ENCODE results near the gene MT2A.

DNA sequence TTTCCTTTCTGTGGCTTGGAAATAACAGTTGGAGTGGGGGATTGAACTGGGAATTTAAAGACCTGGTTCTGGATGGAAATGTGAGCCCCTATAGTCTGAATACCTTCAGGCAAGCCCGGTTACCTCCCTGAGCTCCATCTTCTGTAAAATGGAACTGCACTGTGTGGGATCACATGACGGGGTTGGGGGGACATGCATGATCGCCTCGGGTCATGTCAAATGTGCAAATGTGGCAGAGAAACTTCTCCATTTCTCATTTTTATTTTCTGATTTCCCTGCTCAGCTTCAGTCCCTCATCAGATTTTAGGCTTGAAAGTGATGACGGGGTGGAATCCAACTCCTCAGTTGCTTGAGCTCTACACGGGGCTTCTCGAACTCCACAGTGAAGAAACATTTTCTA, 44.8 kb downstream of the MT2A start:
- TF ChIP-seq, protein P1, sequence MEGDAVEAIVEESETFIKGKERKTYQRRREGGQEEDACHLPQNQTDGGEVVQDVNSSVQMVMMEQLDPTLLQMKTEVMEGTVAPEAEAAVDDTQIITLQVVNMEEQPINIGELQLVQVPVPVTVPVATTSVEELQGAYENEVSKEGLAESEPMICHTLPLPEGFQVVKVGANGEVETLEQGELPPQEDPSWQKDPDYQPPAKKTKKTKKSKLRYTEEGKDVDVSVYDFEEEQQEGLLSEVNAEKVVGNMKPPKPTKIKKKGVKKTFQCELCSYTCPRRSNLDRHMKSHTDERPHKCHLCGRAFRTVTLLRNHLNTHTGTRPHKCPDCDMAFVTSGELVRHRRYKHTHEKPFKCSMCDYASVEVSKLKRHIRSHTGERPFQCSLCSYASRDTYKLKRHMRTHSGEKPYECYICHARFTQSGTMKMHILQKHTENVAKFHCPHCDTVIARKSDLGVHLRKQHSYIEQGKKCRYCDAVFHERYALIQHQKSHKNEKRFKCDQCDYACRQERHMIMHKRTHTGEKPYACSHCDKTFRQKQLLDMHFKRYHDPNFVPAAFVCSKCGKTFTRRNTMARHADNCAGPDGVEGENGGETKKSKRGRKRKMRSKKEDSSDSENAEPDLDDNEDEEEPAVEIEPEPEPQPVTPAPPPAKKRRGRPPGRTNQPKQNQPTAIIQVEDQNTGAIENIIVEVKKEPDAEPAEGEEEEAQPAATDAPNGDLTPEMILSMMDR (IDR thresholded peaks at IDR 0.05; ENCODE audit: poor library complexity), result no peak
- TF ChIP-seq EZH2phosphoT487 (IDR thresholded peaks at IDR 0.05; ENCODE audit: low read depth, severe bottlenecking, unreplicated experiment) (no peak), EZH2 (IDR thresholded peaks at IDR 0.05; ENCODE audit: borderline replicate concordance) (no peak)
